HFFc6 (cell line): ENCODE data around the gene PRH2. TPM values are rescaled to one million over a fixed set of nuclear protein-coding genes. Genes with fewer than 3 reads are reported as not detected.

Experiments used
- DNase-seq: peaks from one replicate; pipeline ENCODE4 v3.0.0-alpha.2; 2018
- H3K27ac Mint-ChIP-seq: 2 replicates; pipeline ENCODE4 v1.8.0; 2020; ENCODE audit warnings: mild to moderate bottlenecking, mixed read lengths
- H3K27me3 Mint-ChIP-seq: 2 replicates; pipeline ENCODE4 v1.8.0; 2021; ENCODE audit warnings: mild to moderate bottlenecking, moderate library complexity, mixed read lengths; ENCODE audit not compliant: insufficient read depth
- H3K36me3 Mint-ChIP-seq: 2 replicates; pipeline ENCODE4 v1.8.0; 2021; ENCODE audit warnings: low read depth, mixed read lengths
- H3K4me1 Mint-ChIP-seq: 2 replicates; pipeline ENCODE4 v1.8.0; 2020; ENCODE audit warnings: low read depth, mixed read lengths
- H3K4me3 Mint-ChIP-seq: 2 replicates; pipeline ENCODE4 v1.8.0; 2020; ENCODE audit warnings: mild to moderate bottlenecking, moderate library complexity, mixed read lengths
- H3K9me3 Mint-ChIP-seq: 2 replicates; pipeline ENCODE4 v1.8.0; 2020; ENCODE audit warnings: mild to moderate bottlenecking, mixed read lengths
- total RNA-seq, 6 experiments: library from RNA; stranded (reverse); fragmentation: NEBNext Ultra II Directional; extraction: Animal tissue kit (Norgen Biotek cat#: 25700); gene quantifications; 2 replicates in 1 of 6; 3 replicates in 5 of 6; pipeline ENCODE4 v1.2.3, GENCODE V29; 2021
- TF ChIP-seq, protein P1 (sequence below): fragments of 200-600 bp; sonication (generic); IDR thresholded peaks from 2 replicates; pipeline ENCODE4 v1.5.0; 2021; ENCODE audit warnings: antibody characterized with exemption, mild to moderate bottlenecking

PRH2 gene
- total RNA-seq, 6 experiments from 2014 or later, result not detected

GRCh38 chr12:10959804-10960203 is 30.8 kb downstream of the PRH2 start:
- H3K27me3 Mint-ChIP-seq, result no peaks in the 10 kb centered on the region; the same call in 1 of the 2 replicates
- TF ChIP-seq, protein P1, sequence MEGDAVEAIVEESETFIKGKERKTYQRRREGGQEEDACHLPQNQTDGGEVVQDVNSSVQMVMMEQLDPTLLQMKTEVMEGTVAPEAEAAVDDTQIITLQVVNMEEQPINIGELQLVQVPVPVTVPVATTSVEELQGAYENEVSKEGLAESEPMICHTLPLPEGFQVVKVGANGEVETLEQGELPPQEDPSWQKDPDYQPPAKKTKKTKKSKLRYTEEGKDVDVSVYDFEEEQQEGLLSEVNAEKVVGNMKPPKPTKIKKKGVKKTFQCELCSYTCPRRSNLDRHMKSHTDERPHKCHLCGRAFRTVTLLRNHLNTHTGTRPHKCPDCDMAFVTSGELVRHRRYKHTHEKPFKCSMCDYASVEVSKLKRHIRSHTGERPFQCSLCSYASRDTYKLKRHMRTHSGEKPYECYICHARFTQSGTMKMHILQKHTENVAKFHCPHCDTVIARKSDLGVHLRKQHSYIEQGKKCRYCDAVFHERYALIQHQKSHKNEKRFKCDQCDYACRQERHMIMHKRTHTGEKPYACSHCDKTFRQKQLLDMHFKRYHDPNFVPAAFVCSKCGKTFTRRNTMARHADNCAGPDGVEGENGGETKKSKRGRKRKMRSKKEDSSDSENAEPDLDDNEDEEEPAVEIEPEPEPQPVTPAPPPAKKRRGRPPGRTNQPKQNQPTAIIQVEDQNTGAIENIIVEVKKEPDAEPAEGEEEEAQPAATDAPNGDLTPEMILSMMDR, result no peak
- peaks cover 29% of the 10 kb centered on the region for H3K36me3 Mint-ChIP-seq
- peaks cover 13% of the 10 kb centered on the region for H3K9me3 Mint-ChIP-seq
- H3K4me3 Mint-ChIP-seq, result no peak overlapping the region
- no peak overlapping the region for H3K27ac Mint-ChIP-seq
- H3K4me1 Mint-ChIP-seq, result peaks cover 35% of the 10 kb centered on the region
- no peak for DNase-seq

DNA sequence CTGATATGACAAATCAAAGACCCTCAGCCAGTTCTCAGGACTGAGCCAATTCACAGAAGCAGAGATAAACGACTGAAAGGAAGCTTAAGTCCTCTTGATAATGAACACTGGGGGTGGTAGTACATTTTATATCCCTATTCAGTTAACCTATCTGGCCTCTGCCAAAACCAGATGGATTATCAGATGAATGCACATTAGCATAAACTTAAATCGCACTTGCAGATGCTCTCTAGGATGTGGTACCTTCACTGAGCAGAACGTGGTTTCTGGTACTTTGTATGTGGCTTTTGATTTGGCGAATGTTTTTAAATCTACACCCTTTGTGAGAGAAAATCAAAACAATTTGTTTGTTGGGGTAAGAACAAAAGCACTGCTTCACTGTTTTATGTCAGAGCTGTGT is 31.2 kb downstream of the PRH2 start:
- Mint-ChIP-seq H3K4me1 (peaks cover 37% of the 10 kb centered on the region), H3K27ac (no peak overlapping the region), H3K9me3 (peaks cover 9% of the 10 kb centered on the region), H3K4me3 (no peak overlapping the region), H3K27me3 (no peaks in the 10 kb centered on the region; the same call in 1 of the 2 replicates), H3K36me3 (peaks cover 25% of the 10 kb centered on the region)
- TF ChIP-seq, protein P1, result no peak
- DNase-seq, result no peak

DNA sequence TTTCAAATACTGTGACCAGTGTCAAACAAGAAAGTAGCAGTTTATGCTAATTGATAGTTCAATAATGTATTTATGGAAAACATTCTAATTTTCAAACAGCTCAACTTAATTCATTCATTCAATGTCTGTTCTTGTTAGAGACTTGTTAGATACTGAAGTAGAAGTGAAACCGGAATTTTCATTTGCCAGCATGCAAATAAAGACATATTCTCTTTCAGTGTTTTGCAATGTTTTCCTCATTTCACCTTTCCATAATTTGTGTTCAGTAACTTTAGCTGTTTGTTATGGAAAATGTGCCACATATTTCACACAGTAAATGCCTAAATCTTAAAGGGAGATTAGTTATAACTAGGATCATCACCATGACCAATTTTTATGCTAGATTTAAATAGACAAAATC is 36.4 kb downstream of the PRH2 start:
- Mint-ChIP-seq H3K9me3 (no peaks in the 10 kb centered on the region), H3K27ac (no peak overlapping the region), H3K4me3 (no peak overlapping the region), H3K36me3 (peaks cover 11% of the 10 kb centered on the region), H3K4me1 (peaks cover 44% of the 10 kb centered on the region), H3K27me3 (no peaks in the 10 kb centered on the region)
- TF ChIP-seq, protein P1, result no peak
- DNase-seq, result no peak

DNA sequence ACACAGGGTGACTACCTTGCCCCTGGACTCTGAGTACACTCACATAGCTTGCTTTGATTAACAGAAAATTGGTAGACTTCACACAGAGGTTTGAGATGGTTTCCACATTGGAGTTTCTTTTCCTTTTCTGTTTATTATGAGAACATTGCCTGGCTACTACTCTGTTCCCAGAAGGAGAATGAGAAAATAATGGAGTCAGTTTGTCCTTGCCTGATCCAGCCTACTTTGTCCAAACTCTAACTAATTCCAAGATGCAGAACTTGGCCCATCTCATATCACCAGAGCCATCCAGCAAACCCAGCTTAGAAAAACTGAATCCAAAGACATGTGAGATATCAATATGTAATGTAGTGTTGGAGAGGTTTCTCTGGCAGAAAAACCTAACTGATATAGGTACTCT is 37.3 kb downstream of the PRH2 start:
- peaks cover 11% of the 10 kb centered on the region for H3K36me3 Mint-ChIP-seq
- peaks cover 44% of the 10 kb centered on the region for H3K4me1 Mint-ChIP-seq
- no peaks in the 10 kb centered on the region for H3K9me3 Mint-ChIP-seq
- TF ChIP-seq, protein P1, result no peak
- H3K27me3 Mint-ChIP-seq, result no peaks in the 10 kb centered on the region
- no peak for DNase-seq
- H3K27ac Mint-ChIP-seq, result peak overlapping the region; percentile 20; the same call in 1 of the 2 replicates
- H3K4me3 Mint-ChIP-seq, result no peak overlapping the region

- Mint-ChIP-seq H3K36me3 (peaks cover 6% of the 10 kb centered on the region; the same call in 1 of the 2 replicates), H3K4me1 (peaks cover 44% of the 10 kb centered on the region), H3K4me3 (peak overlapping the region; percentile 38; the same call in 1 of the 2 replicates), H3K9me3 (no peaks in the 10 kb centered on the region), H3K27me3 (no peaks in the 10 kb centered on the region), H3K27ac (peak overlapping the region; percentile 74)
- TF ChIP-seq, protein P1, result no peak
- DNase-seq, result peak; percentile 68
Observed at GRCh38 chr12:10967409-10967808, 38.4 kb downstream of the PRH2 start.
